AG04450 (cell line): ENCODE data around the gene PP2D1. TPM values are rescaled to one million over a fixed set of nuclear protein-coding genes. Genes with fewer than 3 reads are reported as not detected.

Source experiments
- CTCF ChIA-PET: fragments of 300-600, 350-600 bp; formaldehyde crosslinking; extraction: SDS; loops from one replicate; lab custom pipeline; 2022; ENCODE audit warnings: antibody characterized with exemption, inconsistent platforms; lab: Charles Lee
- POLR2A ChIA-PET: fragments of 350-600 bp; formaldehyde crosslinking; extraction: SDS; loops from one replicate; lab custom pipeline; 2021; ENCODE audit warnings: antibody characterized with exemption, inconsistent platforms; lab: Yijun Ruan, JAX
- DNase-seq: peaks from one replicate; pipeline ENCODE4 v3.0.0-alpha.2; 2011; ENCODE audit warnings: low read depth, low spot score
- H3K27ac ChIP-seq: one replicate; pipeline ENCODE4 v1.5.1; 2012; ENCODE audit warnings: low read depth, low read length, control low read depth
- H3K27me3 ChIP-seq: one replicate; pipeline ENCODE4 v1.6.0; 2012; ENCODE audit warnings: low read length; ENCODE audit not compliant: control insufficient read depth, insufficient read depth
- H3K4me3 ChIP-seq: 2 replicates; pipeline ENCODE4 v1.5.1; 2011; ENCODE audit warnings: mild to moderate bottlenecking, low read depth, low read length, control low read depth
- H3K9me3 ChIP-seq: 2 replicates; pipeline ENCODE4 v1.5.1; 2012; ENCODE audit warnings: low read length; ENCODE audit not compliant: control insufficient read depth, insufficient read depth
- CTCF ChIP-seq: IDR thresholded peaks from 2 replicates; pipeline ENCODE4 v1.5.1; 2011; ENCODE audit warnings: low read depth, low read length, control low read depth, inconsistent platforms
- polyA plus RNA-seq: library from polyadenylated mRNA; depleted of rRNA; stranded (reverse); fragments of >200 nt; gene quantifications from 2 replicates; pipeline ENCODE4 v1.2.3, GENCODE V29; 2011

The PP2D1 gene
- polyA plus RNA-seq, 1 experiment: not detected

GRCh38 chr3:20056725-20057611 lies 44.9 kb upstream of the PP2D1 start:
- DNase-seq: no peak
- Histone ChIP-seq H3K9me3 (no peaks in the 10 kb centered on the region), H3K27ac (no peak overlapping the region), H3K27me3 (no peaks in the 10 kb centered on the region), H3K4me3 (no peak overlapping the region)
- no peak for TF ChIP-seq CTCF
- CTCF ChIA-PET: no interaction called here
- POLR2A ChIA-PET: no interaction called here

DNA sequence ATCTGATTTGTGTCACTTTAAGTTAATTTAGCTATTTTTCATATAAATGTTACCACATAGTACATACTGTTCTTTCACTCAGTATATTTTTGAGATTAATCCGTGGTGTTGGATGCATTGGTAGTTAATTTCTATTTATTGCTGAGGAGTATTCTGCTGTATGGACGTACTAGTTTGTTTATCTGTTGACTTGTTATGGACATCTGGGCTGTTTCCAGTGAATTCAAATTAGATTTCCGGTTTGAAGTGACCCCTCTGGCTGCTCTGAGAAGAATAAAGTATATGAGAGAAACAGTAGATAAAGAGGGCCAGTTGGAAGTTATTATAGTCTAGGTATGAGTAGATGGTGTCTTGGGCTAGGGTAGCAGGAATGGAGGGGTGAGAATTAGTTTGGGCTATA lies 43.8 kb upstream of the PP2D1 start:
- H3K27me3 ChIP-seq: no peaks in the 10 kb centered on the region
- DNase-seq: no peak
- CTCF ChIA-PET: no interaction called here
- H3K4me3 ChIP-seq: no peak overlapping the region
- H3K9me3 ChIP-seq: no peaks in the 10 kb centered on the region
- POLR2A ChIA-PET: no interaction called here
- no peak for TF ChIP-seq CTCF
- H3K27ac ChIP-seq: no peak overlapping the region

DNA sequence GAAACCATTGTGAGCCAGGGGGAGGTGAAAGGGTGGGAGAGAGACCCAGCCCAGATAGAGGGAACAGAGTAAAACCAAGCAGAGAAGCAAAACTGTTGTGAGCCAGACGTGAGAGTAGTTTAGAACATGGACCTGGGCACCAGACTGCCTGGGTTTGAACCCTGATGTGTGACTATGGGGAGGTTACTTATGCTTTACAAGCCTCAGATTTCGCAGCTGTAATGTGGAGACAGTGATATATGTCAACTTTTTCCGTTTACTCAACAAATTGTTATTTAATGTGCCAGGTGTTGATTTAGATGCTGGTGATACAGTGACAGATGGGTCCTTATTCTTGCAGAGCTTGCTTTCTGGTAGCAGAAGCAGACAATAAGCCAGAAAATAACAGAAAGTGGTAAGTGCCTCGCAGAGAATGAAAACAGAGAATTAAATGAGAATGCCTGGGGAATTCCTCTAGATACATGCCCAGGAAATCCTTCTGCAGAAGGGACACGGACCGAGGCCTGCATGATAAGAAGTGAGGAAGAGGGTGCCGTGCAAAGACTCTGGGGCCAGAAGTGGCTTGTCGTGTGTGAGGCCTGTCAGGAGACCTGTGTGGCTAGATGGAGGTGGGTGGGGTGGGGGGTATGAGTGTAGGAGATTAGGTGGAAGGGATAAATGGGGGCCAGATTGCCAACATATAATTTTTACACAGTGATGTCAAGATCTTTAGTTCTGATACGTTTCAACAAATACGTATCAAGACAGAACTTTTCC lies 43.1 kb upstream of the PP2D1 start:
- Histone ChIP-seq H3K9me3 (no peaks in the 10 kb centered on the region), H3K4me3 (no peak overlapping the region), H3K27me3 (no peaks in the 10 kb centered on the region), H3K27ac (no peak overlapping the region)
- ChIA-PET CTCF (no interaction called here), POLR2A (no interaction called here)
- DNase-seq: no peak
- no peak for TF ChIP-seq CTCF

DNA sequence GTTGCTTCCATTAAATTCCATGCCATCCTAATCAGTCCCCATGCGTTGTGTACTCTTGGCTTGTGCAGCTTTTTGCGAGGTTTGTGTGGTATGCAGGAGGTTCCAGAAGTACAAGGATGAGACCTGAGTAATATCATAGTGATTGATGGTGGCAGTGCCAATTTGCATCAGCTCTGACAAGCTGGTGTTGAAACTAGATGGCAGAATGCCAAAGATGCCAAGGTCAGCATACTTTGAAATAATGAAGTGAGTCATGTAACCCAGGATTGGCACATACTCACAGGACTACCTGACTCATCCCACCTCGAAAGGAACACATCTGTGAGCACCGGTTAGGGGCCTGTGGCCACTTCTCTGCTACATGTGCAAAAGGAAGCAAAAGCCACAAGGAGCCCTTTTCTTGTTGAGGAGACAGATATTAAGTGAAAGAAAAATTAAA lies 42.5 kb upstream of the PP2D1 start:
- POLR2A ChIA-PET: no interaction called here

More for the DNA sequence above, 42.5 kb upstream of the PP2D1 start:
- Histone ChIP-seq H3K4me3 (no peak overlapping the region), H3K27ac (no peak overlapping the region), H3K27me3 (no peaks in the 10 kb centered on the region), H3K9me3 (no peaks in the 10 kb centered on the region)
- TF ChIP-seq CTCF: no peak
- DNase-seq: no peak
- CTCF ChIA-PET: no interaction called here
